CD4-positive, alpha-beta T cell treated with Interleukin-17A for 4 hours (primary cell): ENCODE data around the gene CTBP2.
A peak's percentile ranks its signal among the peaks of the same experiment; 100 is the strongest.
"Not testable (repeated sequence)": the region's sequence is repeated elsewhere in the genome, so short reads cannot be mapped to it uniquely, and the experiment has no call there.

ENCODE experiments used
- DNase-seq: peaks from one replicate; pipeline ENCODE4 v3.0.0-alpha.2; 2020; ENCODE audit warnings: mixed read lengths

Gene CTBP2

GRCh38 chr10:125082471-125082870, 77.9 kb downstream of the CTBP2 start:
- DNase-seq = not testable (repeated sequence)

GRCh38 chr10:125081931-125082330, 78.4 kb downstream of the CTBP2 start:
- no peak for DNase-seq

GRCh38 chr10:125080984-125081383, 79.4 kb downstream of the CTBP2 start:
- DNase-seq = no peak

- DNase-seq = no peak
Observed at GRCh38 chr10:125080296-125080695, 80.1 kb downstream of the CTBP2 start.

- DNase-seq = no peak
Observed at GRCh38 chr10:125079091-125079600, 81.2 kb downstream of the CTBP2 start.

- no peak for DNase-seq
Observed at GRCh38 chr10:125076891-125077541, 83.3 kb downstream of the CTBP2 start.

- no peak for DNase-seq
Observed at GRCh38 chr10:125076121-125076825, 84.1 kb downstream of the CTBP2 start.

- DNase-seq = no peak
Observed at GRCh38 chr10:125073996-125074395, 86.4 kb downstream of the CTBP2 start.

GRCh38 chr10:125072794-125073193, 87.6 kb downstream of the CTBP2 start:
- DNase-seq = no peak

GRCh38 chr10:125071008-125071407, 89.4 kb downstream of the CTBP2 start:
- DNase-seq = no peak

GRCh38 chr10:125068406-125068805, 92.0 kb downstream of the CTBP2 start:
- no peak for DNase-seq

GRCh38 chr10:125067764-125068163, 92.6 kb downstream of the CTBP2 start:
- no peak for DNase-seq

GRCh38 chr10:125066764-125067450, 93.5 kb downstream of the CTBP2 start:
- DNase-seq = no peak

GRCh38 chr10:125064681-125065492, 95.5 kb downstream of the CTBP2 start:
- no peak for DNase-seq

- DNase-seq = no peak
Observed at GRCh38 chr10:125063256-125063925, 97.0 kb downstream of the CTBP2 start.

- no peak for DNase-seq
Observed at GRCh38 chr10:125062914-125063230, 97.5 kb downstream of the CTBP2 start.

GRCh38 chr10:125062227-125062913, 98.0 kb downstream of the CTBP2 start:
- no peak for DNase-seq

GRCh38 chr10:125061557-125062226, 98.7 kb downstream of the CTBP2 start:
- no peak for DNase-seq

- peak; percentile 38 for DNase-seq
Observed at GRCh38 chr10:125060826-125061556, 99.4 kb downstream of the CTBP2 start.

- no peak for DNase-seq
Observed at GRCh38 chr10:125060482-125060825, 99.9 kb downstream of the CTBP2 start.

GRCh38 chr10:125060026-125060425, 100.3 kb downstream of the CTBP2 start:
- DNase-seq = no peak
